HCT116 (cell line): ENCODE measurements around the gene DLEC1.

Experiments
- CEBPB ChIP-seq: IDR thresholded peaks from 2 replicates; pipeline ENCODE4 v1.6.1; 2012; ENCODE audit warnings: low read depth
- EZH2 ChIP-seq: fragments of 200-600 bp; sonication (generic); IDR thresholded peaks from 2 replicates; pipeline ENCODE4 v1.6.1; 2017; ENCODE audit warnings: antibody characterized with exemption, mixed run types
- POLR2A ChIP-seq: IDR thresholded peaks from 2 replicates; pipeline ENCODE4 v1.7.0; 2011; ENCODE audit warnings: borderline replicate concordance; ENCODE audit not compliant: insufficient read depth, insufficient read length; ENCODE audit errors: extremely low read depth
- TF ChIP-seq, protein P1 (sequence below), 3 experiments: fragments of 200-600 bp in 1 of 3; sonication (generic) in 1 of 3; IDR thresholded peaks in 2 of 3; conservative IDR thresholded peaks in 1 of 3; 2 replicates each; pipeline ENCODE4 v1.5.1; 2012 to 2017; ENCODE audit warnings: low read depth in 2 of 3, low read length in 2 of 3, antibody characterized with exemption in 1 of 3, borderline replicate concordance in 1 of 3, control low read depth in 1 of 3, mild to moderate bottlenecking in 1 of 3, mixed read lengths in 1 of 3, mixed run types in 1 of 3, moderate library complexity in 1 of 3; ENCODE audit not compliant: insufficient read depth in 1 of 3

DNA sequence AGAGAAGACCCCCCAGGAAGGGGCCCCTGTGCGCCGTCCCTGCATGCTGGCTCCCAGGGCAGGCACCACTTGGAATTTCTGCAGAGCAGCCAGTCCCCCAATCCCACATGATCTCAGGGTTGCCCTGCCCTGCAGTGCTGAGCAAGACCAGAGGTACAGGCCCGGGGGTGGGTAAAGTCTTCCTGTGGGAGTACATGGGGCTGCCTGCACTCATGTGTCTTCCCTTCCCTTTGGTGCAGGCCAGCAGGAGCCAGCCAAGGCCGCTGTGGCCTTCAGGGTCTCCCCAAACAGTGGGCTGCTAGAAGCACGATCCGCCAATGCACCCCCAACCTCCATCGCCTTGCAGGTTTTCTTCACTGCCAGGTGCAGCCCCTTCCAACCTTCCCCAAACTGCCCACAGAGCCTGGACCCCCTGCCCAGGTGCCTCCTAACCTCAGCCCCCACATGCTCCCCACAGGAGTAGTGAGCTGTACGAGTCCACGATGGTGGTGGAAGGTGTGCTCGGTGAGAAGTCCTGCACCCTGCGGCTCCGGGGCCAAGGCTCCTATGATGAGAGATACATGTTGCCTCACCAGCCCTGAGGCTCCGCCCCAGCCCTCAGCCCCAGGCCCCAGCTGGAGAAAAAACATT, 82.9 kb downstream of the DLEC1 start:
- TF ChIP-seq, protein P1, sequence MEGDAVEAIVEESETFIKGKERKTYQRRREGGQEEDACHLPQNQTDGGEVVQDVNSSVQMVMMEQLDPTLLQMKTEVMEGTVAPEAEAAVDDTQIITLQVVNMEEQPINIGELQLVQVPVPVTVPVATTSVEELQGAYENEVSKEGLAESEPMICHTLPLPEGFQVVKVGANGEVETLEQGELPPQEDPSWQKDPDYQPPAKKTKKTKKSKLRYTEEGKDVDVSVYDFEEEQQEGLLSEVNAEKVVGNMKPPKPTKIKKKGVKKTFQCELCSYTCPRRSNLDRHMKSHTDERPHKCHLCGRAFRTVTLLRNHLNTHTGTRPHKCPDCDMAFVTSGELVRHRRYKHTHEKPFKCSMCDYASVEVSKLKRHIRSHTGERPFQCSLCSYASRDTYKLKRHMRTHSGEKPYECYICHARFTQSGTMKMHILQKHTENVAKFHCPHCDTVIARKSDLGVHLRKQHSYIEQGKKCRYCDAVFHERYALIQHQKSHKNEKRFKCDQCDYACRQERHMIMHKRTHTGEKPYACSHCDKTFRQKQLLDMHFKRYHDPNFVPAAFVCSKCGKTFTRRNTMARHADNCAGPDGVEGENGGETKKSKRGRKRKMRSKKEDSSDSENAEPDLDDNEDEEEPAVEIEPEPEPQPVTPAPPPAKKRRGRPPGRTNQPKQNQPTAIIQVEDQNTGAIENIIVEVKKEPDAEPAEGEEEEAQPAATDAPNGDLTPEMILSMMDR (IDR thresholded peaks at IDR 0.05 in 2 of 3, conservative IDR thresholded peaks at IDR 0.05 in 1 of 3; ENCODE audit: borderline replicate concordance in 1 of 3, insufficient read depth in 1 of 3, low read depth in 2 of 3, low read length in 2 of 3) = no peak
- TF ChIP-seq EZH2 (no peak), POLR2A (no peak), CEBPB (no peak)
